Urinary bladder (tissue), 2 donors: ENCODE data around the gene SFSWAP. TPM values are rescaled to one million over a fixed set of nuclear protein-coding genes. Genes with fewer than 3 reads are reported as not detected.

Experiments
- polyA plus RNA-seq: library from polyadenylated mRNA; stranded (reverse); fragments of 200-250 nt; gene quantifications from one replicate; pipeline ENCODE4 v1.2.3, GENCODE V29; 2013
- small RNA-seq: library from RNA; depleted of rRNA; stranded (forward); fragments of <200 nt; gene quantifications from one replicate; pipeline ENCODE3, GENCODE V24; 2014
- total RNA-seq: library from RNA; depleted of rRNA; stranded (reverse); fragments of >200 nt; gene quantifications from one replicate; pipeline ENCODE4 v1.2.3, GENCODE V29; 2014
- donor health status: healthy.

The SFSWAP gene
- total and polyA plus RNA-seq, 2 donors = 29.0 to 31.6 TPM

Small RNAs within 50 kb of the gene (small RNA-seq; reads per million reads assigned to genes)
- gene RNA5SP377 = not detected
- not detected for gene RNA5SP378
- not detected for gene RNU6-1017P

Other genes starting within 250 kb of the SFSWAP start
- gene MMP17, start 117.3 kb downstream of the SFSWAP start, total RNA-seq = 3.9 TPM
- 6.9 TPM for gene MMP17, start 117.3 kb downstream of the SFSWAP start, polyA plus RNA-seq
- 10.9 TPM for gene ULK1, start 183.5 kb downstream of the SFSWAP start, total RNA-seq
- 34.4 TPM for gene ULK1, start 183.5 kb downstream of the SFSWAP start, polyA plus RNA-seq
- 6.5 TPM for gene PUS1, start 218.2 kb downstream of the SFSWAP start, total RNA-seq
- gene PUS1, start 218.2 kb downstream of the SFSWAP start, polyA plus RNA-seq = 22.2 TPM
- gene EP400, start 238.9 kb downstream of the SFSWAP start, total RNA-seq = 20.1 TPM
- gene EP400, start 238.9 kb downstream of the SFSWAP start, polyA plus RNA-seq = 17.9 TPM